GM19395 (cell line): Measurements from ENCODE around the gene SYNGR3.

Experiments
- ATAC-seq: cut with Tn5 transposase; IDR thresholded peaks from one replicate; pipeline ENCODE4 v1.9.1; 2021; ENCODE audit warnings: mild to moderate bottlenecking, moderate library complexity; ENCODE audit not compliant: unreplicated experiment

The SYNGR3 gene

GRCh38 chr16:1976216-1976520, 13.6 kb upstream of the SYNGR3 start:
- no peak for ATAC-seq

- no peak for ATAC-seq
Observed at GRCh38 chr16:1976951-1977874, 12.6 kb upstream of the SYNGR3 start.

- no peak for ATAC-seq
Observed at GRCh38 chr16:1977875-1978268, 11.9 kb upstream of the SYNGR3 start.

GRCh38 chr16:1978476-1979120, 11.2 kb upstream of the SYNGR3 start:
- no peak for ATAC-seq

- ATAC-seq, result no peak
Observed at GRCh38 chr16:1979271-1980029, 10.3 kb upstream of the SYNGR3 start.

- ATAC-seq, result no peak
Observed at GRCh38 chr16:1980030-1980769, 9.6 kb upstream of the SYNGR3 start.

GRCh38 chr16:1980770-1981087, 9.0 kb upstream of the SYNGR3 start:
- ATAC-seq, result no peak

- no peak for ATAC-seq
Observed at GRCh38 chr16:1981398-1981836, 8.4 kb upstream of the SYNGR3 start, which contains the start of gene NOXO1. TSS of gene NOXO1 (minus strand) at chr16:1981469. CDS start at chr16:1981179, 290 bp downstream.

- no peak for ATAC-seq
Observed at GRCh38 chr16:1982013-1982433, 7.7 kb upstream of the SYNGR3 start.

- no peak for ATAC-seq
Observed at GRCh38 chr16:1982991-1983543, 6.7 kb upstream of the SYNGR3 start.

GRCh38 chr16:1983544-1984346, 6.0 kb upstream of the SYNGR3 start, which contains the start of gene GFER:
TSS of gene GFER (plus strand) at chr16:1984193. CDS start at chr16:1984219, 26 bp downstream.
- ATAC-seq, result peak; percentile 70

GRCh38 chr16:1984347-1985225, 5.2 kb upstream of the SYNGR3 start:
- peak; percentile 24 for ATAC-seq

- no peak for ATAC-seq
Observed at GRCh38 chr16:1985466-1986150, 4.2 kb upstream of the SYNGR3 start.

GRCh38 chr16:1987198-1987597, 2.6 kb upstream of the SYNGR3 start:
- ATAC-seq, result no peak

GRCh38 chr16:1990101-1990350, 256 bp downstream of the SYNGR3 start:
- ATAC-seq, result no peak

GRCh38 chr16:1990351-1991134, 773 bp downstream of the SYNGR3 start:
- no peak for ATAC-seq

- ATAC-seq, result no peak
Observed at GRCh38 chr16:1991135-1991551, 1.4 kb downstream of the SYNGR3 start.

GRCh38 chr16:1991588-1991947, 1.8 kb downstream of the SYNGR3 start:
- no peak for ATAC-seq
